HEK293 (cell line): ENCODE measurements around the gene GPR17.

Source experiments
- CTCF ChIA-PET: fragments of 350-600 bp; formaldehyde crosslinking; extraction: SDS; loops from one replicate; lab custom pipeline; 2021; ENCODE audit warnings: antibody characterized with exemption; lab: Yijun Ruan, JAX
- POLR2A ChIA-PET: fragments of 300-600 bp; formaldehyde crosslinking; extraction: SDS; loops from one replicate; lab custom pipeline; 2020; ENCODE audit warnings: antibody characterized with exemption, inconsistent platforms; lab: Yijun Ruan, JAX
- H3K27ac ChIP-seq: fragments of 200-500 bp; sonication (Bioruptor generic); 2 replicates; pipeline ENCODE4 v1.5.1; 2014; ENCODE audit warnings: low read depth, low read length, control low read depth, inconsistent platforms; ENCODE audit errors: extremely low read depth
- H3K36me3 ChIP-seq, 2 experiments: fragments of 200-500 bp in 1 of 2; sonication (Bioruptor generic) in 1 of 2; 1 replicate in 1 of 2; 2 replicates in 1 of 2; pipeline ENCODE4 v1.5.1; 2014 to 2017; ENCODE audit warnings: inconsistent platforms in 2 of 2, low read length in 2 of 2; ENCODE audit not compliant: control insufficient read depth in 2 of 2, insufficient read depth in 1 of 2
- H3K4me1 ChIP-seq: fragments of 200-500 bp; sonication (Bioruptor generic); 2 replicates; pipeline ENCODE4 v1.5.1; 2014; ENCODE audit warnings: mild to moderate bottlenecking, low read length, inconsistent platforms; ENCODE audit not compliant: control insufficient read depth, insufficient read depth
- H3K4me3 ChIP-seq: 2 replicates; pipeline ENCODE4 v1.5.1; 2011; ENCODE audit warnings: low read depth, mild to moderate bottlenecking, control low read depth, low read length, moderate library complexity
- H3K9me3 ChIP-seq: fragments of 200-500 bp; sonication (Bioruptor generic); 2 replicates; pipeline ENCODE4 v1.5.1; 2014; ENCODE audit warnings: low read depth, low read length, inconsistent platforms; ENCODE audit not compliant: control insufficient read depth, insufficient read depth
- BCL11B ChIP-seq: fragments of 450-650 bp; formaldehyde crosslinking; IDR thresholded peaks from 2 replicates; pipeline ENCODE4 v1.5.1; 2016; ENCODE audit warnings: low read depth, missing biosample characterization, missing genetic modification characterization
- GLI2 ChIP-seq: fragments of 450-650 bp; formaldehyde crosslinking; IDR thresholded peaks from 2 replicates; pipeline ENCODE4; 2017; ENCODE audit warnings: missing biosample characterization, missing genetic modification characterization, low read depth, borderline replicate concordance
- GLI4 ChIP-seq: fragments of 450-650 bp; formaldehyde crosslinking; IDR thresholded peaks from 2 replicates; pipeline ENCODE4 v1.5.1; 2016; ENCODE audit warnings: missing biosample characterization, missing genetic modification characterization
- KLF16 ChIP-seq: fragments of 450-650 bp; formaldehyde crosslinking; IDR thresholded peaks from 2 replicates; pipeline ENCODE4 v1.5.1; 2017; ENCODE audit warnings: missing biosample characterization, missing genetic modification characterization
- MEIS1 ChIP-seq: sonication (generic); formaldehyde crosslinking; IDR thresholded peaks from 2 replicates; pipeline ENCODE4 v1.8.1; 2022; ENCODE audit warnings: missing genetic modification reagents, mild to moderate bottlenecking, borderline replicate concordance
- SALL2 ChIP-seq: fragments of 450-650 bp; formaldehyde crosslinking; IDR thresholded peaks from 2 replicates; pipeline ENCODE4 v1.5.0; 2017; ENCODE audit warnings: missing biosample characterization, mild to moderate bottlenecking, missing genetic modification characterization, borderline replicate concordance
- SP7 ChIP-seq: fragments of 450-650 bp; formaldehyde crosslinking; IDR thresholded peaks from 2 replicates; pipeline ENCODE4 v1.5.1; 2016; ENCODE audit warnings: missing biosample characterization, missing genetic modification characterization
- ZNF114 ChIP-seq: fragments of 450-650 bp; formaldehyde crosslinking; IDR thresholded peaks from 2 replicates; pipeline ENCODE4 v1.5.0; 2017; ENCODE audit warnings: missing biosample characterization, missing genetic modification characterization
- ZNF202 ChIP-seq: fragments of 450-650 bp; formaldehyde crosslinking; IDR thresholded peaks from 2 replicates; pipeline ENCODE4 v1.5.1; 2016; ENCODE audit warnings: missing biosample characterization, missing genetic modification characterization, borderline replicate concordance
- ZNF23 ChIP-seq: fragments of 450-650 bp; formaldehyde crosslinking; IDR thresholded peaks from 2 replicates; pipeline ENCODE4 v1.5.1; 2016; ENCODE audit warnings: missing biosample characterization, missing genetic modification characterization, borderline replicate concordance
- ZNF426 ChIP-seq: fragments of 450-650 bp; formaldehyde crosslinking; IDR thresholded peaks from 2 replicates; pipeline ENCODE4 v1.5.1; 2017; ENCODE audit warnings: missing biosample characterization, missing genetic modification characterization, mild to moderate bottlenecking, inconsistent platforms, moderate library complexity
- ZNF529 ChIP-seq: fragments of 450-650 bp; formaldehyde crosslinking; IDR thresholded peaks from 2 replicates; pipeline ENCODE4 v1.5.1; 2017; ENCODE audit warnings: missing genetic modification characterization, missing biosample characterization; ENCODE audit not compliant: insufficient replicate concordance
- ZNF548 ChIP-seq: fragments of 450-650 bp; formaldehyde crosslinking; IDR thresholded peaks from 2 replicates; pipeline ENCODE4 v1.5.1; 2016; ENCODE audit warnings: missing biosample characterization, missing genetic modification characterization
- ZNF558 ChIP-seq: fragments of 450-650 bp; formaldehyde crosslinking; IDR thresholded peaks from 2 replicates; pipeline ENCODE4 v1.5.1; 2016; ENCODE audit warnings: missing biosample characterization, missing genetic modification characterization
- ZNF585B ChIP-seq: fragments of 450-650 bp; formaldehyde crosslinking; IDR thresholded peaks from 2 replicates; pipeline ENCODE4 v1.5.1; 2016; ENCODE audit warnings: missing biosample characterization, missing genetic modification characterization
- ZNF621 ChIP-seq: fragments of 450-650 bp; formaldehyde crosslinking; IDR thresholded peaks from 2 replicates; pipeline ENCODE4 v1.5.1; 2017; ENCODE audit warnings: missing biosample characterization, missing genetic modification characterization
- ZNF707 ChIP-seq: fragments of 450-650 bp; formaldehyde crosslinking; IDR thresholded peaks from 2 replicates; pipeline ENCODE4 v1.5.1; 2016; ENCODE audit warnings: missing biosample characterization, missing genetic modification characterization
- ZNF76 ChIP-seq: fragments of 450-650 bp; formaldehyde crosslinking; IDR thresholded peaks from 2 replicates; pipeline ENCODE4; 2016; ENCODE audit warnings: low read depth, missing biosample characterization, missing genetic modification characterization, borderline replicate concordance
- ZSCAN30 ChIP-seq: fragments of 450-650 bp; IDR thresholded peaks from 2 replicates; pipeline ENCODE4 v1.5.1; 2018; ENCODE audit warnings: missing biosample characterization, mild to moderate bottlenecking, missing genetic modification characterization, moderate library complexity
- TF ChIP-seq, protein P1 (sequence below): fragments of 450-650 bp; formaldehyde crosslinking; IDR thresholded peaks from 2 replicates; pipeline ENCODE4 v1.5.1; 2016; ENCODE audit warnings: missing biosample characterization, missing genetic modification characterization, borderline replicate concordance
- TF ChIP-seq, protein P2 (sequence below): fragments of 450-650 bp; formaldehyde crosslinking; IDR thresholded peaks from 2 replicates; pipeline ENCODE4 v1.5.1; 2017; ENCODE audit warnings: missing biosample characterization, missing genetic modification characterization
- TF ChIP-seq, protein P3 (sequence below): fragments of 450-650 bp; formaldehyde crosslinking; IDR thresholded peaks from 2 replicates; pipeline ENCODE4 v1.5.1; 2016; ENCODE audit warnings: missing biosample characterization, missing genetic modification characterization
- TF ChIP-seq, protein P4 (sequence below): fragments of 450-650 bp; formaldehyde crosslinking; IDR thresholded peaks from 2 replicates; pipeline ENCODE4 v1.5.1; 2016; ENCODE audit warnings: missing biosample characterization, missing genetic modification characterization
- TF ChIP-seq, protein P5 (sequence below): fragments of 450-650 bp; formaldehyde crosslinking; IDR thresholded peaks from 2 replicates; pipeline ENCODE4 v1.5.1; 2016; ENCODE audit warnings: missing biosample characterization, missing genetic modification characterization

GPR17 gene

DNA sequence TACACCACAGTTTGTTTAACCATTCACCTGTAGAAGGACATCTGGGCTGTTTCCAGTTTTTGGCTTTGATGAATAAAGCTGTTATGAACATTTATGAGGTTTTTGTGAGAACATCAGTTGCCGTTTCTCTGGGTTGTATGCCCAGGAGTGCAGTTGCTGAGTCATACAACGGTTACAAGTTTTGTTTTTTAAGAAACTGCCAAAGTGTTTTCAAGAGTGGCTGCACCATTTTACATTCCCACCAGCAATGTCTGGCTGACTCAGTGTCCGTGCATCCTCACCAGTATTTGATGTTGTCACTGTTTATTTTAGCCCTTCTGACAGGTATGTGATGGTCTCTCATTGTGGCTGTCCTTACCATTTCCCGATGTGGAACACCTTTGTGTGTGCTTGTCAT is 48.0 kb upstream of the GPR17 start (continued):
- TF ChIP-seq, protein P1, sequence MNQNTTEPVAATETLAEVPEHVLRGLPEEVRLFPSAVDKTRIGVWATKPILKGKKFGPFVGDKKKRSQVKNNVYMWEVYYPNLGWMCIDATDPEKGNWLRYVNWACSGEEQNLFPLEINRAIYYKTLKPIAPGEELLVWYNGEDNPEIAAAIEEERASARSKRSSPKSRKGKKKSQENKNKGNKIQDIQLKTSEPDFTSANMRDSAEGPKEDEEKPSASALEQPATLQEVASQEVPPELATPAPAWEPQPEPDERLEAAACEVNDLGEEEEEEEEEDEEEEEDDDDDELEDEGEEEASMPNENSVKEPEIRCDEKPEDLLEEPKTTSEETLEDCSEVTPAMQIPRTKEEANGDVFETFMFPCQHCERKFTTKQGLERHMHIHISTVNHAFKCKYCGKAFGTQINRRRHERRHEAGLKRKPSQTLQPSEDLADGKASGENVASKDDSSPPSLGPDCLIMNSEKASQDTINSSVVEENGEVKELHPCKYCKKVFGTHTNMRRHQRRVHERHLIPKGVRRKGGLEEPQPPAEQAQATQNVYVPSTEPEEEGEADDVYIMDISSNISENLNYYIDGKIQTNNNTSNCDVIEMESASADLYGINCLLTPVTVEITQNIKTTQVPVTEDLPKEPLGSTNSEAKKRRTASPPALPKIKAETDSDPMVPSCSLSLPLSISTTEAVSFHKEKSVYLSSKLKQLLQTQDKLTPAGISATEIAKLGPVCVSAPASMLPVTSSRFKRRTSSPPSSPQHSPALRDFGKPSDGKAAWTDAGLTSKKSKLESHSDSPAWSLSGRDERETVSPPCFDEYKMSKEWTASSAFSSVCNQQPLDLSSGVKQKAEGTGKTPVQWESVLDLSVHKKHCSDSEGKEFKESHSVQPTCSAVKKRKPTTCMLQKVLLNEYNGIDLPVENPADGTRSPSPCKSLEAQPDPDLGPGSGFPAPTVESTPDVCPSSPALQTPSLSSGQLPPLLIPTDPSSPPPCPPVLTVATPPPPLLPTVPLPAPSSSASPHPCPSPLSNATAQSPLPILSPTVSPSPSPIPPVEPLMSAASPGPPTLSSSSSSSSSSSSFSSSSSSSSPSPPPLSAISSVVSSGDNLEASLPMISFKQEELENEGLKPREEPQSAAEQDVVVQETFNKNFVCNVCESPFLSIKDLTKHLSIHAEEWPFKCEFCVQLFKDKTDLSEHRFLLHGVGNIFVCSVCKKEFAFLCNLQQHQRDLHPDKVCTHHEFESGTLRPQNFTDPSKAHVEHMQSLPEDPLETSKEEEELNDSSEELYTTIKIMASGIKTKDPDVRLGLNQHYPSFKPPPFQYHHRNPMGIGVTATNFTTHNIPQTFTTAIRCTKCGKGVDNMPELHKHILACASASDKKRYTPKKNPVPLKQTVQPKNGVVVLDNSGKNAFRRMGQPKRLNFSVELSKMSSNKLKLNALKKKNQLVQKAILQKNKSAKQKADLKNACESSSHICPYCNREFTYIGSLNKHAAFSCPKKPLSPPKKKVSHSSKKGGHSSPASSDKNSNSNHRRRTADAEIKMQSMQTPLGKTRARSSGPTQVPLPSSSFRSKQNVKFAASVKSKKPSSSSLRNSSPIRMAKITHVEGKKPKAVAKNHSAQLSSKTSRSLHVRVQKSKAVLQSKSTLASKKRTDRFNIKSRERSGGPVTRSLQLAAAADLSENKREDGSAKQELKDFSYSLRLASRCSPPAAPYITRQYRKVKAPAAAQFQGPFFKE (tag by site-specific recombination) = no peak
- TF ChIP-seq, protein P2, sequence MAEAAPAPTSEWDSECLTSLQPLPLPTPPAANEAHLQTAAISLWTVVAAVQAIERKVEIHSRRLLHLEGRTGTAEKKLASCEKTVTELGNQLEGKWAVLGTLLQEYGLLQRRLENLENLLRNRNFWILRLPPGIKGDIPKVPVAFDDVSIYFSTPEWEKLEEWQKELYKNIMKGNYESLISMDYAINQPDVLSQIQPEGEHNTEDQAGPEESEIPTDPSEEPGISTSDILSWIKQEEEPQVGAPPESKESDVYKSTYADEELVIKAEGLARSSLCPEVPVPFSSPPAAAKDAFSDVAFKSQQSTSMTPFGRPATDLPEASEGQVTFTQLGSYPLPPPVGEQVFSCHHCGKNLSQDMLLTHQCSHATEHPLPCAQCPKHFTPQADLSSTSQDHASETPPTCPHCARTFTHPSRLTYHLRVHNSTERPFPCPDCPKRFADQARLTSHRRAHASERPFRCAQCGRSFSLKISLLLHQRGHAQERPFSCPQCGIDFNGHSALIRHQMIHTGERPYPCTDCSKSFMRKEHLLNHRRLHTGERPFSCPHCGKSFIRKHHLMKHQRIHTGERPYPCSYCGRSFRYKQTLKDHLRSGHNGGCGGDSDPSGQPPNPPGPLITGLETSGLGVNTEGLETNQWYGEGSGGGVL (tag by site-specific recombination) = no peak
- TF ChIP-seq ZNF621 (tag by site-specific recombination) (no peak), SP7 (tag by site-specific recombination) (no peak), ZNF548 (tag by site-specific recombination) (no peak), KLF16 (tag by site-specific recombination) (no peak), ZNF202 (tag by site-specific recombination) (no peak), ZNF707 (tag by site-specific recombination) (no peak), ZNF585B (tag by site-specific recombination) (no peak), GLI4 (tag by site-specific recombination) (no peak)
- TF ChIP-seq, protein P3, sequence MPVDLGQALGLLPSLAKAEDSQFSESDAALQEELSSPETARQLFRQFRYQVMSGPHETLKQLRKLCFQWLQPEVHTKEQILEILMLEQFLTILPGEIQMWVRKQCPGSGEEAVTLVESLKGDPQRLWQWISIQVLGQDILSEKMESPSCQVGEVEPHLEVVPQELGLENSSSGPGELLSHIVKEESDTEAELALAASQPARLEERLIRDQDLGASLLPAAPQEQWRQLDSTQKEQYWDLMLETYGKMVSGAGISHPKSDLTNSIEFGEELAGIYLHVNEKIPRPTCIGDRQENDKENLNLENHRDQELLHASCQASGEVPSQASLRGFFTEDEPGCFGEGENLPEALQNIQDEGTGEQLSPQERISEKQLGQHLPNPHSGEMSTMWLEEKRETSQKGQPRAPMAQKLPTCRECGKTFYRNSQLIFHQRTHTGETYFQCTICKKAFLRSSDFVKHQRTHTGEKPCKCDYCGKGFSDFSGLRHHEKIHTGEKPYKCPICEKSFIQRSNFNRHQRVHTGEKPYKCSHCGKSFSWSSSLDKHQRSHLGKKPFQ = no peak

DNA sequence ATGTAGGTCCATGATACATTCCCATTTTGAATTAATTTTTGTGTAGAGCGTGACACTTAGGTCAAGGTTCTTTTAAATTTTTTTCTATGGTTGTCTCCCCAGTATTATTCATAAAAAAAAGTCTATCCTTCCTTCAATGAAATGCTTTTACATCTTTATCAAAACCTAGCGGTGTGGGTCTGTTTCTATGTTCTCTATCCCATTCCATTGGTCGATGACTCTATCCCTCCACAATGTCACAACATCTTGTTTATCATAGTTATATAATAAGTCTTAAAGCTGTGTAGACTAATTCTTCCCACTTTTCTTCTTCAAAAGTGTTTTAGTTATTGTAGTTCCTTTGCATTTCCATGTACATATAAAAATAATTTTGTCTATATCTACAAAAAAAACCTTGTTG is 47.2 kb upstream of the GPR17 start:
- Histone ChIP-seq H3K36me3 (no peaks in the 10 kb centered on the region), H3K4me1 (no peaks in the 10 kb centered on the region), H3K27ac (no peak overlapping the region), H3K9me3 (no peaks in the 10 kb centered on the region), H3K4me3 (no peak overlapping the region)
- ChIA-PET CTCF (interaction anchor here (1.4 kb wide), 2 partner anchors 7 to 51 kb away, joined by 7 to 9 read pairs; no protein-coding TSS in a partner anchor), POLR2A (no interaction called here)
- no peak for TF ChIP-seq GLI2
- TF ChIP-seq ZNF585B (tag by site-specific recombination) = no peak
- TF ChIP-seq ZNF76 = no peak
- TF ChIP-seq ZNF114 = no peak
- TF ChIP-seq BCL11B = no peak
- no peak for TF ChIP-seq SALL2 (tag by site-specific recombination)
- TF ChIP-seq MEIS1 (CRISPR knock-in tag) = no peak
- no peak for TF ChIP-seq ZNF558 (tag by site-specific recombination)
- TF ChIP-seq ZNF23 (tag by site-specific recombination) = no peak
- TF ChIP-seq ZNF426 (tag by site-specific recombination) = no peak
- TF ChIP-seq, protein P4, sequence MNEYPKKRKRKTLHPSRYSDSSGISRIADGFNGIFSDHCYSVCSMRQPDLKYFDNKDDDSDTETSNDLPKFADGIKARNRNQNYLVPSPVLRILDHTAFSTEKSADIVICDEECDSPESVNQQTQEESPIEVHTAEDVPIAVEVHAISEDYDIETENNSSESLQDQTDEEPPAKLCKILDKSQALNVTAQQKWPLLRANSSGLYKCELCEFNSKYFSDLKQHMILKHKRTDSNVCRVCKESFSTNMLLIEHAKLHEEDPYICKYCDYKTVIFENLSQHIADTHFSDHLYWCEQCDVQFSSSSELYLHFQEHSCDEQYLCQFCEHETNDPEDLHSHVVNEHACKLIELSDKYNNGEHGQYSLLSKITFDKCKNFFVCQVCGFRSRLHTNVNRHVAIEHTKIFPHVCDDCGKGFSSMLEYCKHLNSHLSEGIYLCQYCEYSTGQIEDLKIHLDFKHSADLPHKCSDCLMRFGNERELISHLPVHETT = no peak
- TF ChIP-seq ZSCAN30 (tag by site-specific recombination) = no peak
- no peak for TF ChIP-seq ZNF529
- TF ChIP-seq, protein P5, sequence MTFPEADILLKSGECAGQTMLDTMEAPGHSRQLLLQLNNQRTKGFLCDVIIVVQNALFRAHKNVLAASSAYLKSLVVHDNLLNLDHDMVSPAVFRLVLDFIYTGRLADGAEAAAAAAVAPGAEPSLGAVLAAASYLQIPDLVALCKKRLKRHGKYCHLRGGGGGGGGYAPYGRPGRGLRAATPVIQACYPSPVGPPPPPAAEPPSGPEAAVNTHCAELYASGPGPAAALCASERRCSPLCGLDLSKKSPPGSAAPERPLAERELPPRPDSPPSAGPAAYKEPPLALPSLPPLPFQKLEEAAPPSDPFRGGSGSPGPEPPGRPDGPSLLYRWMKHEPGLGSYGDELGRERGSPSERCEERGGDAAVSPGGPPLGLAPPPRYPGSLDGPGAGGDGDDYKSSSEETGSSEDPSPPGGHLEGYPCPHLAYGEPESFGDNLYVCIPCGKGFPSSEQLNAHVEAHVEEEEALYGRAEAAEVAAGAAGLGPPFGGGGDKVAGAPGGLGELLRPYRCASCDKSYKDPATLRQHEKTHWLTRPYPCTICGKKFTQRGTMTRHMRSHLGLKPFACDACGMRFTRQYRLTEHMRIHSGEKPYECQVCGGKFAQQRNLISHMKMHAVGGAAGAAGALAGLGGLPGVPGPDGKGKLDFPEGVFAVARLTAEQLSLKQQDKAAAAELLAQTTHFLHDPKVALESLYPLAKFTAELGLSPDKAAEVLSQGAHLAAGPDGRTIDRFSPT = no peak
